ENCODE measurements around the gene BSG. TPM values are rescaled to one million over a fixed set of nuclear protein-coding genes. Genes with fewer than 3 reads are reported as not detected.

BSG gene
- total RNA-seq, 1 donor from 2014 or later, result 366 TPM

DNA sequence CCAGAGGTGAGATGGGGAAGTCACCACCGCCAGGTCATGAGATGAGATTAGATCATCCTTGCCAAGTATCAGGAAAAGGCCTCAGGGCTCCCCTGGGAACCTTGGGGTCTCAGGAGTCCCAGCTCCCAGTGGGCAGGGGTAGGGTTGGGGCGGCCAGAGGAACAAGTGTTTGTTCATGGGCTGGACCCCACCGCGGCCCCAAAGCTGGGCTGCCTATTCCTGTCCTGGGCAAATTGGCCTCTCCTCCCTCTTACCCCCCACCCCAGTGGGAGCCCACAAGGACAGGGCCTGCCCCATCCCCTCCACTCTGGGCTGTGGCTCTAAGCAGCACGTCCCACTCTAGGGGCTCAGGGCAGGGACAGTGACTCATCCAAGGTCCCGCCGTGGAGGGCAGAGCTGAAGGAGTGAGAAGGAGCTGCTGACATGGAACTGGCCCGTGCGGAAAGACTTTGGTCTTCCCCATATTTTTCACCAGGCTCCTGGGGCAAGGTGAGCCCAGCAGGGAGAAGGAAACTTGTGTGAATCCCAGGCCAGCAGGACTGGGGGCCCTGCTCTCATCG is 13.2 kb downstream of the BSG start:
- peaks cover 22% of the 10 kb centered on the region for H3K4me1 ChIP-seq
- peaks cover 43% of the 10 kb centered on the region for H3K27me3 ChIP-seq (ENCODE audit: low read depth)
- intact Hi-C loops (cut with DNase I), result no loop called here
- DNase-seq (no peak), ATAC-seq (no peak)
- H3K9me3 ChIP-seq, result no peaks in the 10 kb centered on the region
- peaks cover 29% of the 10 kb centered on the region for H3K36me3 ChIP-seq
- TF ChIP-seq, protein P1, sequence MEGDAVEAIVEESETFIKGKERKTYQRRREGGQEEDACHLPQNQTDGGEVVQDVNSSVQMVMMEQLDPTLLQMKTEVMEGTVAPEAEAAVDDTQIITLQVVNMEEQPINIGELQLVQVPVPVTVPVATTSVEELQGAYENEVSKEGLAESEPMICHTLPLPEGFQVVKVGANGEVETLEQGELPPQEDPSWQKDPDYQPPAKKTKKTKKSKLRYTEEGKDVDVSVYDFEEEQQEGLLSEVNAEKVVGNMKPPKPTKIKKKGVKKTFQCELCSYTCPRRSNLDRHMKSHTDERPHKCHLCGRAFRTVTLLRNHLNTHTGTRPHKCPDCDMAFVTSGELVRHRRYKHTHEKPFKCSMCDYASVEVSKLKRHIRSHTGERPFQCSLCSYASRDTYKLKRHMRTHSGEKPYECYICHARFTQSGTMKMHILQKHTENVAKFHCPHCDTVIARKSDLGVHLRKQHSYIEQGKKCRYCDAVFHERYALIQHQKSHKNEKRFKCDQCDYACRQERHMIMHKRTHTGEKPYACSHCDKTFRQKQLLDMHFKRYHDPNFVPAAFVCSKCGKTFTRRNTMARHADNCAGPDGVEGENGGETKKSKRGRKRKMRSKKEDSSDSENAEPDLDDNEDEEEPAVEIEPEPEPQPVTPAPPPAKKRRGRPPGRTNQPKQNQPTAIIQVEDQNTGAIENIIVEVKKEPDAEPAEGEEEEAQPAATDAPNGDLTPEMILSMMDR (IDR thresholded peaks at IDR 0.05), result no peak
- H3K27ac ChIP-seq, result no peak overlapping the region
- H3K4me3 ChIP-seq, result no peak overlapping the region

DNA sequence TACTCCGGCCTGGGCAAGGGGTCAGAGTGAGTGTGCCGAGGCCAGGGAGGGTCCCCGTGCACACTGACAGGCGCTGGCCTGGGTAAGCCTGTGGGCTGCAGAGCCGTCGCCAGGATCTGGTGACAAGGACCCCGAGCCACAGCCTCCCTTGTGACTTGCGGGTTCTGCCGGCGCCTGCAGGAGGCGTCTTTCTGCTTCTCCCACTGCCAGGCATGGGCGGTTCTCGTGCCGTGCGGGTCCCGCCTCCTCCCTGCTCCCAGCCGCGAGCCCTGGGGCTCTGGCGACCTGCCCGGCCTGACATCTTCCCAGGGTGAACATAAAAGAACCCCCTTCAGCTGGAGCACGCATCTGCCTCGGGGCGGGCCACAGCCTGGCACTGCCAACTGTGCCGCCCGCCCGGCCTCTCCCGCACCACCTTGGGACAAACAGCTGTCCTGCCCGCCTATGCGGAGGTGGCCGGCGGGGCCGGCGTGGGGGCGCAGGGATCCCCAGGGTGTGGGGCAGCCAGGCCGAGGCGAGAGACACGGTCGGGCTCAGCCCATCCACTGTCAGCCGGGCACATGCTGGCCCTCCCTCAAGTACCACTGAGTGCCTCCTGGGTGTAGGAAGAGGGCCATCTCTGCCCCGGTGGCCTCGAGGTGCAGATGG is 15.8 kb downstream of the BSG start:
- no peak overlapping the region for H3K4me3 ChIP-seq

DNA sequence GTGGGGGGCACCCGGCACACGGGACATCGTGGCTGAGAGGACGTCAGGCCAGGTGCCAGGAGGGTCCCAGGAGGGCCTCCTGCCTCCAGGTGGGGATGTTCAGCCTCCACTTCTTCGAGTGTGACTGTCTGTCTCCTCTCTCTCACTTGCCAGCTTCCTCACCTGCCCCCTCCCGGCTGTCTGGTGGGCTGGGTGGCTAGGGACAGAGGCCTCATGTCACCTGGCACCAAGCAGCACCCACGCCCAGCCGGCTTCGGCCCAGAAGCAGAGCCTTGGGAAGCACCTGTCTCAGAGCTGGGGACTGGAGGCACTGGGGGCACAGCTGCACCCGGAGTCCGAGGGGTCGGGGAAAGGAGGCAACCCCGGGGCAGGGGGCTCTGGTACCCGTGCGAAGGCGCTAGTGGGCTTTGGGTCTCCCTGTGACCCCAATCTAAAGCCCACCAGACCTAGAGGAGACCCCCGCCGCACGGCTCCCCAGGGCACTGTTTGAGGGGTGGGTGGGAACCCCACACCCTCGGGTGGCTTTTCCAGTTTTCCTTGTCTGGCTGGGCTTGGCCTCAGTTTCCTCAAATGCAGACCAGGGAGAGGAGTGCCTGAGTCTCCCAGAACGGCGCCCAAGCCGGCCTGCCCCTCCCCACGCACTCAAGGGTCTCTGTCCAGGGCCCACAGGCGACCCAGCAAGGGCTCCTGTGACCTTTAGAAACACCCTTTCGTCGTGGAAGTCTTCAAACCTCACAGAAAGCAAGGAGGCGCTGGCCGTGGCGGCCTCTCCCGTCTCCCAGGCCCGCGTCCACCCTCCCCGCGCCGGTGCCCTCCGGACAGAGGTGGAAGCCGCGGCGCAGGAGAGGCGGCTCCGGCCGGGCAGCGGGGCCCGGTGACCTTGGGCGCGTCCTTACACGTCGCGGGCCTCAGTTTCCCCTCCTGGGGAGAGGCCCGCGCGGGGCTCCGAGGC is 16.6 kb downstream of the BSG start:
- no peak for DNase-seq
- H3K4me1 ChIP-seq, result peaks cover 22% of the 10 kb centered on the region
- no peaks in the 10 kb centered on the region for H3K9me3 ChIP-seq
- TF ChIP-seq, protein P1 (IDR thresholded peaks at IDR 0.05), result no peak
- H3K4me3 ChIP-seq, result no peak overlapping the region
- intact Hi-C loops (cut with DNase I), result no loop called here
- no peaks in the 10 kb centered on the region for H3K36me3 ChIP-seq
- H3K27me3 ChIP-seq (ENCODE audit: low read depth), result peaks cover 68% of the 10 kb centered on the region
- H3K27ac ChIP-seq, result no peak overlapping the region
- no peak for ATAC-seq

More for the DNA sequence above, 15.8 kb downstream of the BSG start:
- H3K9me3 ChIP-seq, result no peaks in the 10 kb centered on the region
- peaks cover 22% of the 10 kb centered on the region for H3K4me1 ChIP-seq
- TF ChIP-seq, protein P1 (IDR thresholded peaks at IDR 0.05), result peak; percentile 43
- peak; percentile 69 for DNase-seq
- H3K27me3 ChIP-seq (ENCODE audit: low read depth), result peaks cover 68% of the 10 kb centered on the region
- no peak overlapping the region for H3K27ac ChIP-seq
- H3K36me3 ChIP-seq, result peaks cover 3% of the 10 kb centered on the region
- intact Hi-C loops (cut with DNase I), result no loop called here
- ATAC-seq, result peak; percentile 7 to 27

DNA sequence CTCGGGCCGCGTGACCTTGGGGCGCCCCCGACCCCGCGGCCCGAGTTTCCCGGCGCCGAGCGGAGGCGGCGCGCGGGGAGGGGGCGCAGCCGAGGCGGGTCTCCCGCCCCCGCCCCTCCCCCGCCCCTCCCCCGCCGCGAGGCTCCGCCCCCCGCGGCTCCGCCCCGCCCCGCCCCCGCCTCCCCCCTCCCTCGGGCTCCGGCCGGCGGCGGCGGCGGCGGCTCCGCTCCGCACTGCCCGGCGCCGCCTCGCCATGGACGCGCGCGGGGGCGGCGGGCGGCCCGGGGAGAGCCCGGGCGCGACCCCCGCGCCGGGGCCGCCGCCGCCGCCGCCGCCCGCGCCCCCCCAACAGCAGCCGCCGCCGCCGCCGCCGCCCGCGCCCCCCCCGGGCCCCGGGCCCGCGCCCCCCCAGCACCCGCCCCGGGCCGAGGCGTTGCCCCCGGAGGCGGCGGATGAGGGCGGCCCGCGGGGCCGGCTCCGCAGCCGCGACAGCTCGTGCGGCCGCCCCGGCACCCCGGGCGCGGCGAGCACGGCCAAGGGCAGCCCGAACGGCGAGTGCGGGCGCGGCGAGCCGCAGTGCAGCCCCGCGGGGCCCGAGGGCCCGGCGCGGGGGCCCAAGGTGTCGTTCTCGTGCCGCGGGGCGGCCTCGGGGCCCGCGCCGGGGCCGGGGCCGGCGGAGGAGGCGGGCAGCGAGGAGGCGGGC is 17.4 kb downstream of the BSG start, which contains the start of gene HCN2:
Gene HCN2 (plus strand): TSS at position 189 of the 703 bp plus-strand sequence. CDS start 65 bp downstream, at position 254.
- ATAC-seq (no peak), DNase-seq (no peak)
- intact Hi-C loops (cut with DNase I), result no loop called here
- Histone ChIP-seq H3K4me3 (no peak within 1 kb of the TSS), H3K27ac (no peak within 1 kb of the TSS), H3K36me3 (no peaks in the 10 kb centered on the region), H3K4me1 (peaks cover 16% of the 10 kb centered on the region), H3K27me3 (ENCODE audit: low read depth) (peaks cover 64% of the 10 kb centered on the region), H3K9me3 (no peaks in the 10 kb centered on the region)
- TF ChIP-seq, protein P1 (IDR thresholded peaks at IDR 0.05), result no peak

DNA sequence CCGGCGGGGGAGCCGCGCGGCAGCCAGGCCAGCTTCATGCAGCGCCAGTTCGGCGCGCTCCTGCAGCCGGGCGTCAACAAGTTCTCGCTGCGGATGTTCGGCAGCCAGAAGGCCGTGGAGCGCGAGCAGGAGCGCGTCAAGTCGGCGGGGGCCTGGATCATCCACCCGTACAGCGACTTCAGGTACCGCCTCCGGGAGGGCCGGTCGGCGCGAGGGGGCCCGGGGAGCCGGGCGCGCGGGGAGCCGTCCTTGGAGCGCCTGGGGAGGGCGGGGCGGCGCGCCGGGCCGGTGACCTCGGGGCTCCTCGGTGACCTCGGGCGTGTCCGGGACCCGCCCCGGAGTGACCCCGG is 18.0 kb downstream of the BSG start:
- Histone ChIP-seq H3K4me3 (no peak overlapping the region), H3K27ac (no peak overlapping the region), H3K27me3 (ENCODE audit: low read depth) (peaks cover 59% of the 10 kb centered on the region), H3K4me1 (peaks cover 16% of the 10 kb centered on the region), H3K36me3 (no peaks in the 10 kb centered on the region), H3K9me3 (no peaks in the 10 kb centered on the region)
- ATAC-seq (no peak), DNase-seq (no peak)
- intact Hi-C loops (cut with DNase I), result no loop called here
- TF ChIP-seq, protein P1 (IDR thresholded peaks at IDR 0.05), result no peak
